MCF 10A (cell line): ENCODE data around the gene BNC1. TPM values are rescaled to one million over a fixed set of nuclear protein-coding genes. Genes with fewer than 3 reads are reported as not detected.

ENCODE experiments used
- Bru-seq: library from RNA; stranded (reverse); fragments of 400-500 nt; gene quantifications from one replicate; lab custom pipeline; 2021; lab: Mats Ljungman, UMichigan
- BruChase-seq, 2 experiments: library from RNA; stranded (reverse); fragments of 400-500 nt; gene quantifications; one replicate each; lab custom pipeline; 2021; lab: Mats Ljungman, UMichigan
- BruUV-seq: library from RNA; stranded (reverse); fragments of 400-500 nt; replicated peaks from 2 replicates; lab custom pipeline; 2021; lab: Mats Ljungman, UMichigan
- CTCF ChIA-PET: fragments of 300-600 bp; sonication (Branson Sonifier 250); formaldehyde crosslinking; extraction: SDS; loops from one replicate; lab custom pipeline; 2021; ENCODE audit warnings: antibody characterized with exemption, inconsistent platforms; lab: Yijun Ruan, JAX
- POLR2A ChIA-PET: fragments of 300-600, 350-650 bp; sonication (Branson Sonifier 250); formaldehyde crosslinking; extraction: SDS; loops from one replicate; lab custom pipeline; 2020; ENCODE audit warnings: antibody characterized with exemption, inconsistent platforms; lab: Yijun Ruan, JAX
- DNase-seq: peaks from one replicate; pipeline ENCODE4 v3.0.0-alpha.2; 2018; ENCODE audit not compliant: unreplicated experiment
- H3K27ac Mint-ChIP-seq: one replicate; pipeline ENCODE4 v1.8.0; 2022; ENCODE audit warnings: mild to moderate bottlenecking, low read depth, mixed read lengths; ENCODE audit not compliant: unreplicated experiment
- H3K27me3 Mint-ChIP-seq: one replicate; pipeline ENCODE4 v1.8.0; 2022; ENCODE audit warnings: mixed read lengths; ENCODE audit not compliant: insufficient read depth, unreplicated experiment
- H3K36me3 Mint-ChIP-seq: one replicate; pipeline ENCODE4 v1.8.0; 2022; ENCODE audit warnings: mild to moderate bottlenecking, moderate library complexity, mixed read lengths; ENCODE audit not compliant: insufficient read depth, unreplicated experiment
- H3K4me1 Mint-ChIP-seq: one replicate; pipeline ENCODE4 v1.8.0; 2022; ENCODE audit warnings: mixed read lengths; ENCODE audit not compliant: insufficient read depth, unreplicated experiment
- H3K4me3 Mint-ChIP-seq: one replicate; pipeline ENCODE4 v1.8.0; 2022; ENCODE audit warnings: mild to moderate bottlenecking, moderate library complexity, mixed read lengths; ENCODE audit not compliant: unreplicated experiment
- H3K9me3 Mint-ChIP-seq: one replicate; pipeline ENCODE4 v1.8.0; 2022; ENCODE audit warnings: mixed read lengths; ENCODE audit not compliant: unreplicated experiment
- CTCF ChIP-seq: fragments of 200-600 bp; IDR thresholded peaks from one replicate; pipeline ENCODE4 v1.8.0; 2022; ENCODE audit warnings: antibody characterized with exemption, mild to moderate bottlenecking; ENCODE audit not compliant: unreplicated experiment
- intact Hi-C: fragments of 100-400 bp; cut with micrococcal nuclease; formaldehyde crosslinking; loops from 2 replicates; pipeline ENCODE4 v1.14.1; 2022
- long read RNA-seq: library from polyadenylated mRNA; stranded (forward); transcript quantifications from one replicate; pipeline ENCODE4 v2.0.0, GENCODE V29; 2022
- total RNA-seq: library from RNA; stranded (reverse); gene quantifications from 2 replicates; pipeline ENCODE4 v1.2.3, GENCODE V29; 2022

The BNC1 gene, protein sequence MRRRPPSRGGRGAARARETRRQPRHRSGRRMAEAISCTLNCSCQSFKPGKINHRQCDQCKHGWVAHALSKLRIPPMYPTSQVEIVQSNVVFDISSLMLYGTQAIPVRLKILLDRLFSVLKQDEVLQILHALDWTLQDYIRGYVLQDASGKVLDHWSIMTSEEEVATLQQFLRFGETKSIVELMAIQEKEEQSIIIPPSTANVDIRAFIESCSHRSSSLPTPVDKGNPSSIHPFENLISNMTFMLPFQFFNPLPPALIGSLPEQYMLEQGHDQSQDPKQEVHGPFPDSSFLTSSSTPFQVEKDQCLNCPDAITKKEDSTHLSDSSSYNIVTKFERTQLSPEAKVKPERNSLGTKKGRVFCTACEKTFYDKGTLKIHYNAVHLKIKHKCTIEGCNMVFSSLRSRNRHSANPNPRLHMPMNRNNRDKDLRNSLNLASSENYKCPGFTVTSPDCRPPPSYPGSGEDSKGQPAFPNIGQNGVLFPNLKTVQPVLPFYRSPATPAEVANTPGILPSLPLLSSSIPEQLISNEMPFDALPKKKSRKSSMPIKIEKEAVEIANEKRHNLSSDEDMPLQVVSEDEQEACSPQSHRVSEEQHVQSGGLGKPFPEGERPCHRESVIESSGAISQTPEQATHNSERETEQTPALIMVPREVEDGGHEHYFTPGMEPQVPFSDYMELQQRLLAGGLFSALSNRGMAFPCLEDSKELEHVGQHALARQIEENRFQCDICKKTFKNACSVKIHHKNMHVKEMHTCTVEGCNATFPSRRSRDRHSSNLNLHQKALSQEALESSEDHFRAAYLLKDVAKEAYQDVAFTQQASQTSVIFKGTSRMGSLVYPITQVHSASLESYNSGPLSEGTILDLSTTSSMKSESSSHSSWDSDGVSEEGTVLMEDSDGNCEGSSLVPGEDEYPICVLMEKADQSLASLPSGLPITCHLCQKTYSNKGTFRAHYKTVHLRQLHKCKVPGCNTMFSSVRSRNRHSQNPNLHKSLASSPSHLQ
- total RNA-seq (68.3 and 93.5 TPM in 2 replicates), Bru-seq, nascent RNA (percentile 97 among the genes with signal in this experiment), BruChase-seq, experiment 1, labeled RNA remaining after a 6-hour chase (percentile 86 among the genes with signal in this experiment), BruChase-seq, experiment 2, labeled RNA remaining after a 2-hour chase (percentile 96 among the genes with signal in this experiment)
- long read RNA-seq, full-length matches to known transcripts = 234 of 301 reads
- long read RNA-seq, partial matches to known transcripts = 40 of 301 reads
- long read RNA-seq, other reads (novel, unspliced or antisense) = 27 of 301 reads

DNA sequence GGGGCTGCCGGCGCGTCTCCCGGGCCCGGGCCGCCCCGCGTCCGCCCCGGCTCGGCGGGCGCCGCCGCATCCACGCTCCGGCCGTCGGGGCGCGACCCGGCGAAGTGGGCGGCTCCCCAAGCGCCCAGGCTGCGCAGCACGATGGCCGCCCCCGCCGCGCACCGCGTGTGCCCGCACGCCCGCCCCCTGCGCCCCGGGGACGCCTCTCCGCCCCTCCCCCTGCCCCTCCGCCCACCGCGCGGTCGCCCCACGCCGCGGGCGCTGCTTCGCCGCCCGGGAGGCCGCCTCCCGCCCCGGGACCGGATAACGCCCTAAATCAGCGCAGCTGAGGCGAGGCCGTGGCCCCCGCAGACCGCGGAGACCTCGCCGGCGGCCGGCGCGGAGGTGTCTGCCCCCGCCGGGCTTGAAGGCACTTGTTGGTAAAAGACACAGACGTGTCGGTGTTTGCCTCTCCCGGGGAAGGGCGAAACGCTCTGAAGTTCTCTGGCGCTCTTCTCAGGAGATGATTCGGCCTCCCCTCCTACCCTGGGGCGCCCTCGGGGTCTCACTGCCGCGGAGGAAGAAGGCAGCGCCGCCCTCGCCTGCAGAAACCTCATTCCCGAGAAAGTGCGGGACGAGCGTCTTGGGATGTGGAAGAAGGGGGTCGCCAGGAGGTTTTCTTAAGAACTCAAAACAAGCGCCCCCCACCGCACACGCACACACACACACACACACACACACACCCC is at the start of gene BNC1:
BNC1 (minus strand) TSS at position 106 of the 725 bp plus-strand sequence; CDS start at position 70, 36 bp downstream.
- H3K9me3 Mint-ChIP-seq = no peaks in the 10 kb centered on the region

DNA sequence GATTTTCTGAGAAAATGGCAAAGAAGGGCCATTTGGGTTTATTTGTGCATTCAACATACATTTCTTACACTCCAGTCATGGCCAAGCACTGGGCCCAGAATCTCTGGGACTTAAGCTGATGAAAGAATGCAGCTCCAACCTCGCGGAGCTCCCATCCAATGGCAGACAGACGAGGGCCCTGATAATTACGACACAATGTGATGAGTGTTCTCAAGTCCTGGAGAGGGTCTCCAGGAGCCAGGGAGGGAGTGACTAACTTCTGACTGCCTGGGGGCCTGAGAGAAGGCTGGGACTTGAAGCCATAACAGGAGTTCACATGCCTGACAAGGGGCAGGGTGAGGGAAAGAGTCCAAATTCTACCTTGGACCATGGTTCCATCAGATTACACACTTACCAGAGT is 42.6 kb upstream of the BNC1 start:
- no TSS peak for BruUV-seq
- H3K4me3 Mint-ChIP-seq = no peak overlapping the region
- ChIA-PET POLR2A (interaction anchor here (1.5 kb wide), 1 partner anchor 38 kb away, joined by 3 read pairs; no protein-coding TSS in a partner anchor), CTCF (no interaction called here)
- DNase-seq = peak; percentile 26
- TF ChIP-seq CTCF = no peak
- H3K9me3 Mint-ChIP-seq = no peaks in the 10 kb centered on the region
- H3K27ac Mint-ChIP-seq = no peak overlapping the region
- H3K27me3 Mint-ChIP-seq = no peaks in the 10 kb centered on the region
- no peaks in the 10 kb centered on the region for H3K36me3 Mint-ChIP-seq
- intact Hi-C loops = no loop called here
- H3K4me1 Mint-ChIP-seq = peaks cover 35% of the 10 kb centered on the region

More for the DNA sequence above, at the start of gene BNC1:
- no peak for TF ChIP-seq CTCF
- ChIA-PET CTCF (interaction anchor here (0.6 to 3.0 kb wide), 5 partner anchors 32 to 155 kb away, joined by 3 to 11 read pairs (median 4); no protein-coding TSS in a partner anchor), POLR2A (interaction anchor here (0.8 to 11.4 kb wide), 13 partner anchors 8 to 95 kb away, joined by 3 to 269 read pairs (median 11); no protein-coding TSS in a partner anchor)
- Mint-ChIP-seq H3K4me1 (peaks cover 62% of the 10 kb centered on the region), H3K27me3 (no peaks in the 10 kb centered on the region), H3K27ac (peak within 1 kb of the TSS; percentile 99), H3K4me3 (peak within 1 kb of the TSS; percentile 99), H3K36me3 (peaks cover 40% of the 10 kb centered on the region)
- DNase-seq = peak; percentile 70
- intact Hi-C loops = loop anchor here (1.0 to 5.0 kb wide), 2 partner anchors 38 to 81 kb away; no protein-coding TSS in a partner anchor
- BruUV-seq = TSS peak; percentile 16

DNA sequence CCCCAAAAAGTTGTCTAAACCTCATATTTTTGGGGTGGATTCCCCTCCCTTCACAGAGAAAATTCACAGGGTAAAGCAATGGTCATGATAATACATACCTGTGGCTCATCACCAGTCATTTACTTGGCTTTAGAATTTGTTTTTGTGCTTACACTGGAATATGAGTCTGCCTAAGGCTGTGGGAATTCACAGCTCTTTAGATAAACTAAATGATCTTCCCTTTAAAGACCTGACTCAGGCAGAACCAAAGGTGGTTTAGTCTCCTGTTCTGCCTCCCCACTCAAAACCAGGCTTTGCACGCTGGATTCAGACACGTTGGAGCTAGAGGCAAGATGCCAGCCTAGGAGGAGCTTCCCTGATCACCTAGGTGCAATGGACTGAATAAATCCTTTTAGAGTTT is 40.3 kb upstream of the BNC1 start:
- no peak overlapping the region for H3K4me3 Mint-ChIP-seq
- DNase-seq = no peak
- intact Hi-C loops = loop anchor here (5.0 kb wide), 2 partner anchors 33 to 37 kb away; no protein-coding TSS in a partner anchor
- no peak for TF ChIP-seq CTCF
- H3K4me1 Mint-ChIP-seq = peaks cover 52% of the 10 kb centered on the region
- H3K27me3 Mint-ChIP-seq = no peaks in the 10 kb centered on the region
- H3K27ac Mint-ChIP-seq = no peak overlapping the region
- no peaks in the 10 kb centered on the region for H3K36me3 Mint-ChIP-seq
- BruUV-seq = no TSS peak
- H3K9me3 Mint-ChIP-seq = no peaks in the 10 kb centered on the region
- POLR2A ChIA-PET = interaction anchor here (1.1 to 3.5 kb wide), 3 partner anchors 20 to 42 kb away, joined by 3 to 27 read pairs (median 5); no protein-coding TSS in a partner anchor
- CTCF ChIA-PET = interaction anchor here (0.6 to 0.7 kb wide), 2 partner anchors 13 to 232 kb away, joined by 3 read pairs; no protein-coding TSS in a partner anchor
